T-helper 1 cell treated with Interleukin-12 subunit alpha and Interleukin-12 subunit beta and Interleukin-4 antibody, amounts not matched to agents 30 μg/mL and 1 μg/mL, for 36 hours (primary cell): ENCODE data around the gene TRIM44.
"Not testable (repeated sequence)": the region's sequence is repeated elsewhere in the genome, so short reads cannot be mapped to it uniquely, and the experiment has no call there.

Experiments used
- H3K27ac Mint-ChIP-seq: one replicate; pipeline ENCODE4 v1.8.0; 2021; ENCODE audit warnings: mild to moderate bottlenecking, mixed read lengths
- H3K27me3 Mint-ChIP-seq: one replicate; pipeline ENCODE4 v1.8.0; 2021; ENCODE audit warnings: low read depth, mixed read lengths
- H3K36me3 Mint-ChIP-seq: one replicate; pipeline ENCODE4 v1.8.0; 2021; ENCODE audit warnings: low read depth, mixed read lengths
- H3K4me1 Mint-ChIP-seq: one replicate; pipeline ENCODE4 v1.8.0; 2021; ENCODE audit warnings: low read depth, mixed read lengths
- H3K4me3 Mint-ChIP-seq: one replicate; pipeline ENCODE4 v1.8.0; 2021; ENCODE audit warnings: mild to moderate bottlenecking, moderate library complexity, mixed read lengths
- H3K9me3 Mint-ChIP-seq: one replicate; pipeline ENCODE4 v1.8.0; 2021; ENCODE audit warnings: mixed read lengths

Gene TRIM44

GRCh38 chr11:35759951-35760350, 97.4 kb downstream of the TRIM44 start:
- not testable (repeated sequence) for H3K27ac Mint-ChIP-seq, H3K27me3 Mint-ChIP-seq, H3K4me1 Mint-ChIP-seq, H3K36me3 Mint-ChIP-seq, H3K4me3 Mint-ChIP-seq
- peaks cover 12% of the 10 kb centered on the region for H3K9me3 Mint-ChIP-seq

GRCh38 chr11:35761899-35762298, 99.3 kb downstream of the TRIM44 start:
- no peaks in the 10 kb centered on the region for H3K27me3 Mint-ChIP-seq
- H3K9me3 Mint-ChIP-seq: peaks cover 9% of the 10 kb centered on the region
- H3K4me1 Mint-ChIP-seq: no peaks in the 10 kb centered on the region
- no peak overlapping the region for H3K27ac Mint-ChIP-seq
- H3K36me3 Mint-ChIP-seq: no peaks in the 10 kb centered on the region
- H3K4me3 Mint-ChIP-seq: no peak overlapping the region

- no peaks in the 10 kb centered on the region for H3K27me3 Mint-ChIP-seq
- H3K4me3 Mint-ChIP-seq: no peak overlapping the region
- no peaks in the 10 kb centered on the region for H3K4me1 Mint-ChIP-seq
- H3K27ac Mint-ChIP-seq: no peak overlapping the region
- H3K9me3 Mint-ChIP-seq: peaks cover 4% of the 10 kb centered on the region
- H3K36me3 Mint-ChIP-seq: no peaks in the 10 kb centered on the region
These were observed 100.7 kb downstream of the TRIM44 start for GRCh38 chr11:35763301-35763700.

GRCh38 chr11:35763765-35764164, 101.2 kb downstream of the TRIM44 start:
- H3K27me3 Mint-ChIP-seq: no peaks in the 10 kb centered on the region
- no peak overlapping the region for H3K27ac Mint-ChIP-seq
- no peaks in the 10 kb centered on the region for H3K4me1 Mint-ChIP-seq
- H3K36me3 Mint-ChIP-seq: no peaks in the 10 kb centered on the region
- no peak overlapping the region for H3K4me3 Mint-ChIP-seq
- H3K9me3 Mint-ChIP-seq: peaks cover 4% of the 10 kb centered on the region

GRCh38 chr11:35764417-35764816, 101.8 kb downstream of the TRIM44 start:
- no peaks in the 10 kb centered on the region for H3K9me3 Mint-ChIP-seq
- H3K27me3 Mint-ChIP-seq: no peaks in the 10 kb centered on the region
- no peak overlapping the region for H3K4me3 Mint-ChIP-seq
- no peak overlapping the region for H3K27ac Mint-ChIP-seq
- no peaks in the 10 kb centered on the region for H3K36me3 Mint-ChIP-seq
- no peaks in the 10 kb centered on the region for H3K4me1 Mint-ChIP-seq

GRCh38 chr11:35765211-35765610, 102.6 kb downstream of the TRIM44 start:
- Mint-ChIP-seq H3K36me3 (no peaks in the 10 kb centered on the region), H3K4me1 (no peaks in the 10 kb centered on the region), H3K4me3 (no peak overlapping the region), H3K9me3 (no peaks in the 10 kb centered on the region), H3K27ac (no peak overlapping the region), H3K27me3 (no peaks in the 10 kb centered on the region)

GRCh38 chr11:35766651-35767050, 104.1 kb downstream of the TRIM44 start:
- peaks cover 4% of the 10 kb centered on the region for H3K36me3 Mint-ChIP-seq
- no peak overlapping the region for H3K27ac Mint-ChIP-seq
- H3K27me3 Mint-ChIP-seq: no peaks in the 10 kb centered on the region
- H3K4me3 Mint-ChIP-seq: no peak overlapping the region
- no peaks in the 10 kb centered on the region for H3K4me1 Mint-ChIP-seq
- peaks cover 4% of the 10 kb centered on the region for H3K9me3 Mint-ChIP-seq

GRCh38 chr11:35770425-35770824, 107.8 kb downstream of the TRIM44 start:
- H3K36me3 Mint-ChIP-seq, H3K4me3 Mint-ChIP-seq, H3K4me1 Mint-ChIP-seq, H3K27ac Mint-ChIP-seq, H3K9me3 Mint-ChIP-seq, H3K27me3 Mint-ChIP-seq: not testable (repeated sequence)

- Mint-ChIP-seq H3K9me3 (peaks cover 16% of the 10 kb centered on the region), H3K27me3 (no peaks in the 10 kb centered on the region), H3K4me1 (no peaks in the 10 kb centered on the region), H3K36me3 (peaks cover 4% of the 10 kb centered on the region), H3K4me3 (no peak overlapping the region), H3K27ac (no peak overlapping the region)
These were observed 109.1 kb downstream of the TRIM44 start for GRCh38 chr11:35771722-35772121.

- H3K4me3 Mint-ChIP-seq, H3K27ac Mint-ChIP-seq, H3K27me3 Mint-ChIP-seq, H3K36me3 Mint-ChIP-seq, H3K4me1 Mint-ChIP-seq: not testable (repeated sequence)
- peaks cover 23% of the 10 kb centered on the region for H3K9me3 Mint-ChIP-seq
These were observed 114.7 kb downstream of the TRIM44 start for GRCh38 chr11:35777241-35777640.

- H3K4me1 Mint-ChIP-seq, H3K4me3 Mint-ChIP-seq, H3K27me3 Mint-ChIP-seq, H3K36me3 Mint-ChIP-seq, H3K27ac Mint-ChIP-seq: not testable (repeated sequence)
- peaks cover 23% of the 10 kb centered on the region for H3K9me3 Mint-ChIP-seq
These were observed 116.4 kb downstream of the TRIM44 start for GRCh38 chr11:35778943-35779342.

- no peak overlapping the region for H3K27ac Mint-ChIP-seq
- H3K36me3 Mint-ChIP-seq: peaks cover 2% of the 10 kb centered on the region
- peaks cover 23% of the 10 kb centered on the region for H3K9me3 Mint-ChIP-seq
- H3K4me1 Mint-ChIP-seq: peaks cover 4% of the 10 kb centered on the region
- no peaks in the 10 kb centered on the region for H3K27me3 Mint-ChIP-seq
- no peak overlapping the region for H3K4me3 Mint-ChIP-seq
These were observed 116.8 kb downstream of the TRIM44 start for GRCh38 chr11:35779409-35779808.

GRCh38 chr11:35780951-35781860, 118.6 kb downstream of the TRIM44 start:
- peaks cover 2% of the 10 kb centered on the region for H3K36me3 Mint-ChIP-seq
- H3K27ac Mint-ChIP-seq: no peak overlapping the region
- peaks cover 11% of the 10 kb centered on the region for H3K4me1 Mint-ChIP-seq
- H3K4me3 Mint-ChIP-seq: no peak overlapping the region
- H3K9me3 Mint-ChIP-seq: peaks cover 16% of the 10 kb centered on the region
- H3K27me3 Mint-ChIP-seq: no peaks in the 10 kb centered on the region

GRCh38 chr11:35781861-35782470, 119.4 kb downstream of the TRIM44 start:
- no peak overlapping the region for H3K4me3 Mint-ChIP-seq
- peaks cover 2% of the 10 kb centered on the region for H3K36me3 Mint-ChIP-seq
- H3K27me3 Mint-ChIP-seq: no peaks in the 10 kb centered on the region
- H3K4me1 Mint-ChIP-seq: peaks cover 16% of the 10 kb centered on the region
- peaks cover 10% of the 10 kb centered on the region for H3K9me3 Mint-ChIP-seq
- no peak overlapping the region for H3K27ac Mint-ChIP-seq

GRCh38 chr11:35783809-35784208, 121.2 kb downstream of the TRIM44 start:
- H3K4me3 Mint-ChIP-seq: no peak overlapping the region

More at GRCh38 chr11:35783809-35784208, 121.2 kb downstream of the TRIM44 start:
- Mint-ChIP-seq H3K36me3 (no peaks in the 10 kb centered on the region), H3K27me3 (no peaks in the 10 kb centered on the region), H3K4me1 (peaks cover 16% of the 10 kb centered on the region), H3K27ac (no peak overlapping the region), H3K9me3 (peaks cover 4% of the 10 kb centered on the region)
